CD8-positive, alpha-beta memory T cell (primary cell): Measurements from ENCODE around the gene BNC2. TPM values are rescaled to one million over a fixed set of nuclear protein-coding genes. Genes with fewer than 3 reads are reported as not detected.

Source experiments
- CTCF ChIA-PET: fragments of 350-600 bp; sonication (Branson Sonifier 250); formaldehyde crosslinking; loops from one replicate; lab custom pipeline; 2021; ENCODE audit warnings: antibody characterized with exemption; lab: Charles Lee
- POLR2A ChIA-PET: fragments of 350-600 bp; sonication (Branson Sonifier 250); formaldehyde crosslinking; loops from one replicate; lab custom pipeline; 2021; ENCODE audit warnings: antibody characterized with exemption; lab: Charles Lee
- DNase-seq, 5 donors: peaks; one replicate each; pipeline versions ENCODE4 v3.0.0 to v3.0.0-alpha.2; 2020 to 2022; ENCODE audit warnings: mixed read lengths in 1 of 5
- H3K27ac ChIP-seq: one replicate; pipeline ENCODE4 v1.7.0; 2013; ENCODE audit warnings: low read depth, mild to moderate bottlenecking, low read length, moderate library complexity
- H3K27me3 ChIP-seq: 2 replicates; pipeline ENCODE4 v1.7.0; 2013; ENCODE audit warnings: low read length, mild to moderate bottlenecking; ENCODE audit not compliant: insufficient read depth, poor library complexity, severe bottlenecking
- H3K36me3 ChIP-seq: 2 replicates; pipeline ENCODE4 v1.7.0; 2013; ENCODE audit warnings: mild to moderate bottlenecking, low read length, moderate library complexity; ENCODE audit not compliant: insufficient read depth
- H3K4me1 ChIP-seq: 2 replicates; pipeline ENCODE4 v1.7.0; 2013; ENCODE audit warnings: mild to moderate bottlenecking, low read length, moderate library complexity; ENCODE audit not compliant: insufficient read depth
- H3K4me3 ChIP-seq: 2 replicates; pipeline ENCODE4 v1.7.0; 2013; ENCODE audit warnings: mild to moderate bottlenecking, low read length
- H3K9me3 ChIP-seq: 2 replicates; pipeline ENCODE4 v1.7.0; 2013; ENCODE audit warnings: mild to moderate bottlenecking, low read length
- H3K27ac Mint-ChIP-seq, 8 donors: one replicate each; pipeline ENCODE4 v1.8.0; 2020 to 2021; ENCODE audit warnings: mixed read lengths in 8 of 8, mild to moderate bottlenecking in 6 of 8, inconsistent platforms in 3 of 8, moderate library complexity in 3 of 8
- H3K27me3 Mint-ChIP-seq, 2 donors: one replicate each; pipeline ENCODE4 v1.8.0; 2020 to 2021; ENCODE audit warnings: mixed read lengths in 2 of 2, mild to moderate bottlenecking in 1 of 2, moderate library complexity in 1 of 2
- H3K36me3 Mint-ChIP-seq, 3 donors: one replicate each; pipeline ENCODE4 v1.8.0; 2020 to 2021; ENCODE audit warnings: mixed read lengths in 3 of 3, inconsistent platforms in 1 of 3, mild to moderate bottlenecking in 1 of 3
- H3K4me1 Mint-ChIP-seq, 3 donors: one replicate each; pipeline ENCODE4 v1.8.0; 2020 to 2021; ENCODE audit warnings: mixed read lengths in 3 of 3, inconsistent platforms in 1 of 3, mild to moderate bottlenecking in 1 of 3
- H3K4me3 Mint-ChIP-seq, 7 donors: one replicate each; pipeline ENCODE4 v1.8.0; 2020 to 2021; ENCODE audit warnings: mixed read lengths in 7 of 7, mild to moderate bottlenecking in 6 of 7, moderate library complexity in 4 of 7, inconsistent platforms in 2 of 7
- H3K9me3 Mint-ChIP-seq, 5 donors: one replicate each; pipeline ENCODE4 v1.8.0; 2020 to 2022; ENCODE audit warnings: mixed read lengths in 5 of 5, mild to moderate bottlenecking in 3 of 5, moderate library complexity in 2 of 5, inconsistent platforms in 1 of 5
- polyA plus RNA-seq: library from polyadenylated mRNA; unstranded; fragments of 300-500 nt; fragmentation: Illumina TruSeq; gene quantifications from one replicate; pipeline ENCODE4 v1.2.3, GENCODE V29; 2021
- total RNA-seq, 2 experiments: library from RNA; stranded (reverse); gene quantifications; one replicate each; pipeline ENCODE4 v1.2.3, GENCODE V29; 2021

BNC2 gene
- total and polyA plus RNA-seq, 3 experiments from 2014 or later, result 0.18 TPM; not detected in 2

GRCh38 chr9:16425562-16426231, 444.8 kb downstream of the BNC2 start:
- CTCF ChIA-PET, result no interaction called here
- no peaks in the 10 kb centered on the region for H3K36me3 Mint-ChIP-seq
- Histone ChIP-seq H3K4me3 (no peak overlapping the region), H3K4me1 (no peaks in the 10 kb centered on the region), H3K27me3 (no peaks in the 10 kb centered on the region), H3K36me3 (no peaks in the 10 kb centered on the region), H3K27ac (no peak overlapping the region), H3K9me3 (no peaks in the 10 kb centered on the region)
- POLR2A ChIA-PET, result no interaction called here
- peaks cover 0 to 2% of the 10 kb centered on the region in 2 donors for H3K27me3 Mint-ChIP-seq
- DNase-seq, result no peak
- no peaks in the 10 kb centered on the region for H3K4me1 Mint-ChIP-seq
- H3K4me3 Mint-ChIP-seq, result no peak overlapping the region
- H3K27ac Mint-ChIP-seq, result no peak overlapping the region
- H3K9me3 Mint-ChIP-seq, result peaks cover 0 to 18% (median 5%) of the 10 kb centered on the region in 5 donors

DNA sequence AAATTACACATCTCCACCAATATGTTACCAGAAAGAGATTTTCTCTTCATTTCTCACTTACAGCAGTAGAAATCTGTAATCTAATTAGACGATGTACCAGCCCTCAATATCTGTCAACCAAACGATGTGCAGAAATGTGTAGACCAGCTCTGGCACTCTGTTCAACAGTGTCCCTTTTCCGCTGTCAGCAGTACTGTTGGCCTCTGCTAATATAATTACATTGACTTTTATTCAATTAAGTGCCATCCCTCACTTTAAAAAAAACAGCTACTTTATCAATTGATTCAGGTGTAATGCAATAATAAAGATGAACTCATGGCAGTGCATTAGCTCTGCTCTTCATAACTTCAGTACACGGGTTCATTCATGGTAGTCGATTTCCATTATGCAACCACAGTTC, 448.4 kb downstream of the BNC2 start:
- no peaks in the 10 kb centered on the region for H3K4me1 Mint-ChIP-seq
- CTCF ChIA-PET, result no interaction called here

GRCh38 chr9:16421532-16421931, 448.9 kb downstream of the BNC2 start:
- Mint-ChIP-seq H3K27me3 (peaks cover 0 to 2% of the 10 kb centered on the region in 2 donors), H3K27ac (no peak overlapping the region), H3K9me3 (peaks cover 3 to 17% (median 5%) of the 10 kb centered on the region in 5 donors), H3K4me1 (no peaks in the 10 kb centered on the region), H3K4me3 (no peak overlapping the region), H3K36me3 (no peaks in the 10 kb centered on the region)
- Histone ChIP-seq H3K27me3 (no peaks in the 10 kb centered on the region), H3K4me1 (no peaks in the 10 kb centered on the region), H3K36me3 (no peaks in the 10 kb centered on the region), H3K4me3 (no peak overlapping the region), H3K9me3 (no peaks in the 10 kb centered on the region), H3K27ac (no peak overlapping the region)
- CTCF ChIA-PET, result no interaction called here
- no peak for DNase-seq
- POLR2A ChIA-PET, result no interaction called here

More for the DNA sequence above, 448.4 kb downstream of the BNC2 start:
- POLR2A ChIA-PET, result no interaction called here
- Histone ChIP-seq H3K27ac (no peak overlapping the region), H3K27me3 (no peaks in the 10 kb centered on the region), H3K4me1 (no peaks in the 10 kb centered on the region), H3K36me3 (no peaks in the 10 kb centered on the region), H3K9me3 (no peaks in the 10 kb centered on the region), H3K4me3 (no peak overlapping the region)
- H3K4me3 Mint-ChIP-seq, result no peak overlapping the region
- peaks cover 0 to 2% of the 10 kb centered on the region in 2 donors for H3K27me3 Mint-ChIP-seq
- no peak overlapping the region for H3K27ac Mint-ChIP-seq
- H3K36me3 Mint-ChIP-seq, result no peaks in the 10 kb centered on the region
- DNase-seq, result no peak
- H3K9me3 Mint-ChIP-seq, result peaks cover 3 to 18% (median 5%) of the 10 kb centered on the region in 5 donors

DNA sequence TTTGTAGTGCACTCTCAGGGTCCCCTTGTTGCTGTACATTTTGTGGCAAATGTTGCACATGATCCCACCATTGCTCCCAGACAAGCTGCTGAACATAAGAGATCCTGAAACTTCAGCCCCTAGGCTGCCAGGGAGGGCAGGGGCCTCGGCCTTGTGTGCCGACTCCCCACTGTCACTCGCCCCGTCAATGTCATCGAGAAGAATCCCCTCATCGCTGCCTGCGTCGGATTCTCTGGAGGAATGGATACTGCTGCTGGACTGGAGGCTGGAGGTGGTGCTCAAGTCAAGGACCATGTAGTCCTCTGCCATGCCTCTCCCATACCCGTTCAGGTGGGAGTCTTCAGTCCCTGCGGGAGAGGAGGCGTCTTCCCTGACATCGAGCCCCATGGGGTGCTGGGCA, 451.3 kb downstream of the BNC2 start:
- H3K36me3 Mint-ChIP-seq, result no peaks in the 10 kb centered on the region
- ChIA-PET POLR2A (no interaction called here), CTCF (no interaction called here)
- no peak overlapping the region for H3K27ac ChIP-seq
- H3K27me3 ChIP-seq, result no peaks in the 10 kb centered on the region
- no peak overlapping the region for H3K27ac Mint-ChIP-seq
- no peaks in the 10 kb centered on the region for H3K4me1 Mint-ChIP-seq
- no peak overlapping the region for H3K4me3 ChIP-seq
- peaks cover 3 to 18% (median 5%) of the 10 kb centered on the region in 5 donors for H3K9me3 Mint-ChIP-seq
- H3K36me3 ChIP-seq, result no peaks in the 10 kb centered on the region
- peaks cover 0 to 2% of the 10 kb centered on the region in 2 donors for H3K27me3 Mint-ChIP-seq
- no peaks in the 10 kb centered on the region for H3K4me1 ChIP-seq
- H3K9me3 ChIP-seq, result no peaks in the 10 kb centered on the region
- H3K4me3 Mint-ChIP-seq, result no peak overlapping the region
- DNase-seq, result no peak

GRCh38 chr9:16418721-16419120, 451.7 kb downstream of the BNC2 start:
- H3K27me3 ChIP-seq, result no peaks in the 10 kb centered on the region
- H3K36me3 ChIP-seq, result no peaks in the 10 kb centered on the region
- no peaks in the 10 kb centered on the region for H3K4me1 ChIP-seq
- H3K27ac ChIP-seq, result no peak overlapping the region
- Mint-ChIP-seq H3K4me1 (no peaks in the 10 kb centered on the region), H3K27me3 (peaks cover 0 to 2% of the 10 kb centered on the region in 2 donors), H3K4me3 (no peak overlapping the region), H3K9me3 (peaks cover 3 to 20% (median 6%) of the 10 kb centered on the region in 5 donors), H3K27ac (no peak overlapping the region), H3K36me3 (no peaks in the 10 kb centered on the region)
- no peak overlapping the region for H3K4me3 ChIP-seq
- H3K9me3 ChIP-seq, result no peaks in the 10 kb centered on the region
- ChIA-PET CTCF (no interaction called here), POLR2A (no interaction called here)
- no peak for DNase-seq

DNA sequence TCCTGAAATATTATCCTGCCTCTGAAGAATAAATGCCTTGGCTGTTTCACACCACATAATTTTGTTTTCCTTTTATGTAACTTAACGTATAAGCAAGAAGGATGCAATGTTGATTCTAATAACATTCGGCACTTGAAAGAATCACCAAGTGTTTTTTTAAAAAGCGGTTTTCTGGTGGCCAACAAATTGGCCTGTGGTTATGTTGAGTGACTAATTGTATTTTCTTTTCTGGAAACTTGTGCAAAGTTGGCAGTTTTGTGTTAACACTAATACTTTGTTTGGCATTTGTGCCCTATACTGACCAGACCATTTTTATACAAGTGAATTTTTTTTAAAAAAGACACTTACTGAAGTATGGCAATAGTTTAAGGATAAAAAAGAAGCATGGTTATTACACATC, 452.7 kb downstream of the BNC2 start:
- Mint-ChIP-seq H3K4me3 (no peak overlapping the region), H3K27ac (no peak overlapping the region), H3K9me3 (peaks cover 3 to 17% (median 6%) of the 10 kb centered on the region in 5 donors), H3K27me3 (no peaks in the 10 kb centered on the region), H3K4me1 (no peaks in the 10 kb centered on the region), H3K36me3 (no peaks in the 10 kb centered on the region)
- H3K4me3 ChIP-seq, result no peak overlapping the region
- H3K27me3 ChIP-seq, result no peaks in the 10 kb centered on the region
- H3K9me3 ChIP-seq, result no peaks in the 10 kb centered on the region
- no peak for DNase-seq
- no peaks in the 10 kb centered on the region for H3K4me1 ChIP-seq
- H3K27ac ChIP-seq, result no peak overlapping the region
- no peaks in the 10 kb centered on the region for H3K36me3 ChIP-seq
- POLR2A ChIA-PET, result no interaction called here
- CTCF ChIA-PET, result no interaction called here

DNA sequence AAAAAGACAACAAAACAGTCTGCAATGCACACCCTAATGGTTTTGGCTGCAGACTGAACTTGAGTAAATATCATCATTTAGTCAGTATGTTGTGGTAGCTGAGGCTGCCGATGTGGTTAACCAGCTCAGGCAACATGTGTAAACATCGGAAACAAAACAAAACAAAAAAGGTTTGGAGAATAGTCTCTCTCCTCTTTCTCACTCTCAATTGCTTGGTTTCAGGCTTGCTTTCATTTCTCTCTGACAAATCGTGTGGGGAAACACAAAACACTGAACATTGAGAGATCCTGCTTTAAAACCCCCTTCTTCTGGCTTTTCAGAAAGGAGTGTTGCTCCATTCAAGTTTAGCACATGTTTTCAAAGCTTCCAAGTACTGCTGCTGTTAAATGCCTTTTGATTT, 453.3 kb downstream of the BNC2 start:
- H3K4me1 ChIP-seq, result no peaks in the 10 kb centered on the region
- H3K9me3 Mint-ChIP-seq, result peaks cover 4 to 15% (median 6%) of the 10 kb centered on the region in 5 donors
- no peak overlapping the region for H3K27ac ChIP-seq
- ChIA-PET POLR2A (no interaction called here), CTCF (no interaction called here)
- H3K4me1 Mint-ChIP-seq, result no peaks in the 10 kb centered on the region
- H3K36me3 Mint-ChIP-seq, result no peaks in the 10 kb centered on the region
- H3K9me3 ChIP-seq, result no peaks in the 10 kb centered on the region
- no peaks in the 10 kb centered on the region for H3K36me3 ChIP-seq
- no peaks in the 10 kb centered on the region for H3K27me3 ChIP-seq
- H3K27me3 Mint-ChIP-seq, result no peaks in the 10 kb centered on the region
- no peak for DNase-seq
- no peak overlapping the region for H3K27ac Mint-ChIP-seq
- H3K4me3 Mint-ChIP-seq, result no peak overlapping the region
- no peak overlapping the region for H3K4me3 ChIP-seq

- Histone ChIP-seq H3K27ac (no peak overlapping the region), H3K27me3 (no peaks in the 10 kb centered on the region), H3K4me3 (no peak overlapping the region), H3K4me1 (no peaks in the 10 kb centered on the region), H3K9me3 (no peaks in the 10 kb centered on the region), H3K36me3 (no peaks in the 10 kb centered on the region)
- no peaks in the 10 kb centered on the region for H3K36me3 Mint-ChIP-seq
- CTCF ChIA-PET, result no interaction called here
- H3K9me3 Mint-ChIP-seq, result peaks cover 3 to 18% (median 4%) of the 10 kb centered on the region in 5 donors
- no peak for DNase-seq
- H3K27me3 Mint-ChIP-seq, result no peaks in the 10 kb centered on the region
- POLR2A ChIA-PET, result no interaction called here
- no peak overlapping the region for H3K4me3 Mint-ChIP-seq
- H3K27ac Mint-ChIP-seq, result no peak overlapping the region
- no peaks in the 10 kb centered on the region for H3K4me1 Mint-ChIP-seq
Measured at GRCh38 chr9:16414451-16414850, 456.0 kb downstream of the BNC2 start.
